Activated effector memory CD4-positive, alpha-beta T cell treated with Interleukin-2 at 50 U/mL for 16 hours (primary cell): ENCODE results near the gene GDF2.

Experiments used
- DNase-seq: peaks from one replicate; pipeline ENCODE4 v3.0.0-alpha.2; 2020

The GDF2 gene

DNA sequence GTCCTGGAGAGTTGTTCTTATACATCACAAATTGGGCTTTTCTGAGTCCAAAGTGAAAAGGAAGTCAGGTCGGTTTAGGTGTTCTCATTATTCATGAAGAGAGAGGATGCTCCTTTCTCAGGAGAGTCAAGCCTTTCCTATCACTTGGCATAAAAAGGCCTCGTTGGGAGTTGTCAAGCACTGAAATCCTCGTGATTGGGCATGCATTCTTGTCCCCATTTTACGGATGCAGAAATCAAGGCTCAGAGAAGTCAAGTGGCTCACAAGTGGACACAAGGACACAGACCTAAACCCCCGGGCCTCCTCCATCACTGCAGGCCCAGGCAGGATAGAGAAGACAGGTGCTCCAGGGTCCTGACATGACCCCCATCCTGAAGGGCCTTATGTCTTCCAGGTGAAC is 34.5 kb downstream of the GDF2 start:
- no peak for DNase-seq

DNA sequence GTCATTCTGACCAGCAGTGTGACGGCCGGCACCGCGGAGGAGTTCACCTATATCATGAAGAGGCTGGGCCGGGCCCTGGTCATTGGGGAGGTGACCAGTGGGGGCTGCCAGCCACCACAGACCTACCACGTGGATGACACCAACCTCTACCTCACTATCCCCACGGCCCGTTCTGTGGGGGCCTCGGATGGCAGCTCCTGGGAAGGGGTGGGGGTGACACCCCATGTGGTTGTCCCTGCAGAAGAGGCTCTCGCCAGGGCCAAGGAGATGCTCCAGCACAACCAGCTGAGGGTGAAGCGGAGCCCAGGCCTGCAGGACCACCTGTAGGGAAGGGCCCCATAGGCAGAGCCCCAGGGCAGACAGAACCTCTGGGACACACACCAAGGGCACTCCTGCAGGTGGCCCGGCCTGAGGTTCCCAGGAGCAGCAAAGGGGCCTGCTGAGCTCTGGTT is 34.9 kb downstream of the GDF2 start:
- DNase-seq = no peak

GRCh38 chr10:47357911-47358310 is 35.7 kb downstream of the GDF2 start:
- no peak for DNase-seq

DNA sequence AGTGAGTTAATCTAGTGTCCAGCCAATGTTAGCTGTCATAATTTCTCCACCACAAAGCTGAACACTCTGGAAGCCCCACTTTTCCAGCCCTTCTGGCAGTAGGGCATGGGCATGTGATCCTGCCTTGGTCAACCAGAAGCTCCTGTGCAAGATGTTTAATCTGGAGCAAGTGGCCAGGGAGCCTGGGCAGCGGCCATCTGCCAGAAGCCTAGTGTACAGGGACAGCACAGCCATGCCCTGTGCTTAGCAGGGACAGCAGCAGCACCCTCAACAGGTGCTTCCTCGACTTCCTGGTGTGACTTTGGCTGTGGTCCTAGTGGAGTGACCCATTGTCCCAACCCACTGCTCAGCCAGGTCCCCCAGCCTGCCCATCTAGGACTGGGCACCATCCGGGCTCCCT is 36.2 kb downstream of the GDF2 start:
- DNase-seq = no peak

- DNase-seq = no peak
These were observed 36.8 kb downstream of the GDF2 start for GRCh38 chr10:47359101-47359500.

DNA sequence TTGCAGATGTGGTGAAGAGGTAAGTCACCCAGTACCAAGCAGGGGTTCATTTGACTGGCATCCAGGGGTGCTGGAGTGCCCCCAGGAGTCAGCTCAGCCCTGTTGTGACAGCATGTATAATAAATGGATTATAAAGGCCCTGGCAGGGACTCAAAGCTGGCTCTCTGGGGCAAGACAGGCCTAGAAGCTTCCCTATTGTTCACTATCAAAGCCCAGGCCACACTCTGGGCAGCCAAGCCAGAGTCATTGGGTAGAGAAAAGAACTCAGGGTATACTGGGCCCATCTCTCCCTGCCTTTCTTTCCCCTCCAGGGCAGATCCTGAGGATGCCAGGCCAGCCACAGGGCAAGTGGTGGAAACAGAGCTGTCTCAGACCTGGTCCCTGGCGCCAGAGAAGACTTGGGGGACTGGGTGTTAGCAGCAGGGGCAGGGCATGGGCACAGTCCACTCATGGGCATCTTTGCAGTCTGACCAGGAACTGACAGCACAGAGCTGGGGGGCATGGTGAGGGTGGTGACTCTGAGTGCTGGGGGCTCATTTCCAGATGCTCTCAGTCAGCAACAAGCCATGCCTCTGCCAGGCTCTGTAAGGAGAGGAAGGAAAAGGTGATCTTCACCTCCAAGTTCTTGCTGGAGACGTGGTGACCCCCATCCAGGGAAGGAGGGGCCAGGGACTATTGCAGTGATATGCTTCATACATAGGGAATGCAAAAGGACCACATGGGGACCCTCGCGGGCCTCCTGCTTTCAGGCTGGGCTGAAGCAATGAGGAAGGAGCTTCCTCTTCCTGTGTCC is 37.6 kb downstream of the GDF2 start:
- no peak for DNase-seq

GRCh38 chr10:47360419-47361040 is 38.3 kb downstream of the GDF2 start:
- no peak for DNase-seq

- no peak for DNase-seq
These were observed 39.0 kb downstream of the GDF2 start for GRCh38 chr10:47361293-47361692.

DNA sequence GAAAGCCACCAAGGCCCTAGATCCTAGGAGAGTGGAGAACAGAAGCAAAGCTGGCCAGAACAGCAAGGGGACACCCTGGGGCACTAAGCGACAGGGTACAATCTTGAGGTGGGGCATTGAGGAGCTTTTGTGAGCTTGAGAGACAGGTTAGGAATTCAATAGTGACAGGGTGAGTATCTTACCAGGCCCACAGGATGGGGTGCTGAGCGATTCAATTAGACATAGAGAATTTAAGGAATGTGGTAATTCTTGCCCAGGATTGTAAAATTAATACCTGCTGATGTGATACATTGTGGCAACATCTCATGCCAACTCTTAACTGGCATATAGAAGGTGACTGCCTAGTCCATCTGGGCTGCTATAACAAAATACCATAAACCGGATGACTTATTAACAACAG is 39.9 kb downstream of the GDF2 start:
- no peak for DNase-seq

DNA sequence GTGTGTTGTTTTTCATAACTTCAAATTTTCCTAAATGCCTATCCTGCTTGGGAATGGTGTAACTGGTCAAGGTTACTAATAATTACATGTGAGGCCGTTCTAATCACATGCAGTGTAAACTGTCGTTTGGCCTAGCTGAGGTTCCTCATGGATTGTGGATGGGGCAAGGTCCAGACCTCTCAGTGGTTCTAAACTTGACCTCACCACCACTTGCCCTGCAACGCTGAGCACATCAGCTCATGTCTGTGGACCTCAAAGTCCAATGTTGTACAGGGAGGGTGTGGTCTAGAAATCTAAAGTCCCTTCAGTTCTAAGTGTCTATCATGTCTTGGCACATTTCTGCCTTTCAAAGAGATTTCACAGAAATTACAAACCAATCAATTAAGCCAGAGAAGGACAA is 41.5 kb downstream of the GDF2 start:
- no peak for DNase-seq

DNA sequence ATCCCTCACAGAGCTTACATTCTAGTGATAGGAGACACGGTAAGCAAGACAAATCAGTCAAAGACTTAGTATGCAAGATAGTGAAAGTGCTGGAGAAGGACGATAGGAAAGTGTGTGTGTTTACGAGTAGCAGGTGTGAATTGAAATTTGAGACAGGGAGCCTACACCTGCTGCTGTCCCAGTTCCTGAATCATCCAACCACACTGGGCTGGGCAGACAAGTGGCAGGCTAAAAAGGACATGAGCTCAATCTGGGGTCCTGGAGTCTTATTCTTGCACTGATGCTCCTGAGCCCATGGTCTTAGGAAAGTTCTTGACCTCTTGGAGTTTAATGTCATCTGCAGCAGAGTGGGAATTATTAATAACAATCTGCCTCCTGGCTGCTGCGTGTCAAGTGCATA is 42.1 kb downstream of the GDF2 start:
- DNase-seq = no peak

DNA sequence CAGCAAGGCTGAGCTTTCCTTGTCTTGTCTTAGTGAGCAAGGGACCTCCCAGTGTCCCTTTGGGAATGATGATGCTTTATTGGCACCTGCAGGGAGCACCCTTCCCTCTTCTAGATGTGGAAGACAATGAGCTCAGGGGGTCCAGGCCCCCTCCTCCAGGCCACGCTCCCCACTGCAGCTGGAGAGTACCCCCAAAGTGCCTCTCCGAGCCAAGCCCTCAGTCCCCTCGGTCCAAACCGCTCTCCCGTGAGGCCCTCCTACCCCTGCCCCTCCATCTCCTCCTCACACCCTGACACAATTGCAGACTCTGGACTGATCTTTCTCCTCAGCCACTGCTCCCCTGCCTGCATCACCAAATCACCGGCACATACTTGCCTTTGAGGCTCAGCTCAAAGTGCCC is 42.7 kb downstream of the GDF2 start:
- no peak for DNase-seq

GRCh38 chr10:47365431-47366180 is 43.4 kb downstream of the GDF2 start:
- no peak for DNase-seq

GRCh38 chr10:47366181-47366631 is 44.0 kb downstream of the GDF2 start:
- DNase-seq = no peak

- no peak for DNase-seq
These were observed 44.6 kb downstream of the GDF2 start for GRCh38 chr10:47366731-47367460.

DNA sequence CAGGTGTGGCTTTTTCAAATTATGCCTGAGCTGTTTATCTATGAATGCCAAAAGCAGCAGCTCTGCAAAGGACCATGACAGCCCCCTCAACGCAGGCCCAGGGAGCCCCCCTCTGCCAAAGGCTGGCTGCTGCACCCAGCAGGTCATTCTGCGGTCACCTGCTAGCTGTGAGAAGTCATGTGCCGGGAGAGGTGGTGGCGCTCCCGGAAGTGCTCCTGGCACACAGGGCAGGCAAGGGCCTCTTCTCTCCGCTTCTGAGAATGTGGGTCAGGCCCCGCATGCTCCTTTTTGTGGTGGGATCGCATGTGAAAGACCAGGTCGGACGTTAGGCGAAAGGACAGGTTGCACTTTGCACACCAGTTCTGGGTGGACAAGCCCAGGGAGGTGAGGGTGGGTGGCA is 45.4 kb downstream of the GDF2 start:
- DNase-seq = no peak

GRCh38 chr10:47368431-47369180 is 46.4 kb downstream of the GDF2 start:
- no peak for DNase-seq

DNA sequence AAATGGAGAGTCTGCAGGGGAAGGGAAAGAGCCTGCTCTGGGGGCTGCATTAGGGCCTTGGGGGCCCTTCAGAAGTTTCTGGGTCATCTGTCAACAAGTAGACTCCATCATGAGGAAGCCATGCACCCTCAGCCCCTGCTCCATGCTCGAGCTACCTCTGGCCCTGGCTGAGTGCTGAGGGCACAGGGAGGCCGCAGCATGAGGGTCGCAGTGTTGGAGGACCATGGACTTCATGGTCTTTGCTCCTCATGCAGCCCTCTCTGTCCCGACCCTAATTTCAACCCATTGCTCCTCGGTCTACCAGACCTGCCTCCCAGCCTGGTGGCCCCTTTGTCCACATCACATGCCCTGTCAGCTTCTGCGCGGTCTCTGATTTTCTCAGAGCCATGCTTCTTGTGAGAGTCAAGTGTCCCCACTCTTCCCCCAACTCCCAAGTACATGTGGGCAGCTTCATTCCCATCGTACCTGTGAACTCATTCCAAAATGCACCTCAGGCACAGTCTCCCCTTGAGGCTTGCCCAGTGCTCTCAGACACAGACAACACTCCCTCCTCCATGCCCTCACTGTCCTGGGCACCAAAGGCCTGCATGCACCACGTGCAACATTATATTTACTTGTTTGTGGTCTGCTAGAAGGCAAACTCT is 47.1 kb downstream of the GDF2 start:
- no peak for DNase-seq

- DNase-seq = no peak
These were observed 47.9 kb downstream of the GDF2 start for GRCh38 chr10:47370015-47370767.

DNA sequence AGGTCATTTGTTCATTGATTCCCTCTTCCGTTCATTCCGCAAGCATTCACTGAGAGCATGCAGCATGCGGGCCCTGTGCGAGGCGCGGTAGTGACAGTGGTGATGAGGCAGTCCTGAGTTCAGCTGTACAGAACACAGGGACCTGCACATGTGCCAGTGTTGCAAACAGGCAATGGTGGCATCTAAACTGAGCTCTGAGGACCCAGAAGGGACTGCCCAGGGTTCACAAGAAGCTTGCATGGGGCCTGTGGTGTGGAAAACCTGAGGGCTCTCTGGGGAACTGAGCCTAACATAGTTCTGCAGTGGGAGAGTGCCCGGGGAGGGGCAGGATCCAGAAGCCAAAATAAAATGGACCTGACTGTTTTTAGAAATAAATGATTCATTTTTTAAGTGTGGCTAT is 48.6 kb downstream of the GDF2 start:
- DNase-seq = no peak
